ENCODE results near the gene COG4. TPM values are rescaled to one million over a fixed set of nuclear protein-coding genes. Genes with fewer than 3 reads are reported as not detected.

Gene COG4
- total and polyA plus RNA-seq, 2 experiments from 2014 or later, result 60.6 to 66.4 TPM

GRCh38 chr16:70433458-70434103 is 89.8 kb downstream of the COG4 start:
- Histone ChIP-seq H3K9me2 (ENCODE audit: insufficient read depth) (no peaks in the 10 kb centered on the region), H3K4me3 (no peak overlapping the region), H3K9me3 (ENCODE audit: low read depth) (no peaks in the 10 kb centered on the region), H3K27ac (peak overlapping the region; percentile 51), H3K4me2 (ENCODE audit: unreplicated experiment) (peak overlapping the region; percentile 33), H3K27me3 (replicated peaks; ENCODE audit: insufficient read depth) (no peaks in the 10 kb centered on the region), H2AFZ (no peak overlapping the region), H3K4me1 (ENCODE audit: insufficient read depth) (peaks cover 44% of the 10 kb centered on the region), H3K9ac (peak overlapping the region; percentile 21; the same call in 1 of the 2 replicates), H3K79me2 (ENCODE audit: insufficient read depth) (peaks cover 84% of the 10 kb centered on the region), H3F3A (ENCODE audit: insufficient read depth) (peaks cover 39% of the 10 kb centered on the region), H3K36me3 (ENCODE audit: low read depth) (no peaks in the 10 kb centered on the region), H4K20me1 (ENCODE audit: insufficient read depth) (no peaks in the 10 kb centered on the region; the same call in 1 of the 2 replicates)
- WGBS, 2 experiments (ENCODE audit: low coverage in 1 of 2, low lambda C conversion rate in 2 of 2, missing lambda C conversion rate in 2 of 2), result 10 to 19% methylated on average over 5 of the region's 5 CpGs
- DNase-seq, result peak; percentile 80
- TF ChIP-seq EZH2phosphoT487 (IDR thresholded peaks at IDR 0.05; ENCODE audit: insufficient read depth, low read depth) (no peak), EZH2 (IDR thresholded peaks at IDR 0.05; ENCODE audit: insufficient read depth, poor library complexity, severe bottlenecking) (no peak)
- in situ Hi-C loops (cut with MboI), result no loop called here

- H3K4me3 ChIP-seq, result no peak overlapping the region
- H3K27ac ChIP-seq, result peak overlapping the region; percentile 51
- H3K36me3 ChIP-seq (ENCODE audit: low read depth), result no peaks in the 10 kb centered on the region
- H2AFZ ChIP-seq, result no peak overlapping the region
- TF ChIP-seq EZH2 (IDR thresholded peaks at IDR 0.05; ENCODE audit: insufficient read depth, poor library complexity, severe bottlenecking) (no peak), EZH2phosphoT487 (IDR thresholded peaks at IDR 0.05; ENCODE audit: insufficient read depth, low read depth) (no peak)
- DNase-seq, result peak; percentile 32
- peak overlapping the region; percentile 21; the same call in 1 of the 2 replicates for H3K9ac ChIP-seq
- no peaks in the 10 kb centered on the region; the same call in 1 of the 2 replicates for H4K20me1 ChIP-seq (ENCODE audit: insufficient read depth)
- in situ Hi-C loops (cut with MboI), result no loop called here
- H3F3A ChIP-seq (ENCODE audit: insufficient read depth), result peaks cover 43% of the 10 kb centered on the region
- H3K9me2 ChIP-seq (ENCODE audit: insufficient read depth), result no peaks in the 10 kb centered on the region
- peaks cover 51% of the 10 kb centered on the region for H3K4me1 ChIP-seq (ENCODE audit: insufficient read depth)
- peak overlapping the region; percentile 33 for H3K4me2 ChIP-seq (ENCODE audit: unreplicated experiment)
- 46 to 52% methylated on average over 12 of the region's 12 CpGs for WGBS, 2 experiments (ENCODE audit: low coverage in 1 of 2, low lambda C conversion rate in 2 of 2, missing lambda C conversion rate in 2 of 2)
- no peaks in the 10 kb centered on the region for H3K27me3 ChIP-seq (replicated peaks; ENCODE audit: insufficient read depth)
- H3K9me3 ChIP-seq (ENCODE audit: low read depth), result no peaks in the 10 kb centered on the region
- peaks cover 88% of the 10 kb centered on the region for H3K79me2 ChIP-seq (ENCODE audit: insufficient read depth)
Measured at GRCh38 chr16:70432723-70433457, 90.5 kb downstream of the COG4 start.

GRCh38 chr16:70432356-70432722 is 91.0 kb downstream of the COG4 start:
- Histone ChIP-seq H3K27me3 (replicated peaks; ENCODE audit: insufficient read depth) (no peaks in the 10 kb centered on the region), H3K9ac (no peak overlapping the region; the same call in 1 of the 2 replicates), H4K20me1 (ENCODE audit: insufficient read depth) (no peaks in the 10 kb centered on the region; the same call in 1 of the 2 replicates), H3K4me1 (ENCODE audit: insufficient read depth) (peaks cover 51% of the 10 kb centered on the region), H3K79me2 (ENCODE audit: insufficient read depth) (peaks cover 88% of the 10 kb centered on the region), H3K36me3 (ENCODE audit: low read depth) (no peaks in the 10 kb centered on the region), H3K4me3 (no peak overlapping the region), H3K4me2 (ENCODE audit: unreplicated experiment) (no peak overlapping the region), H3K27ac (no peak overlapping the region), H2AFZ (no peak overlapping the region), H3K9me2 (ENCODE audit: insufficient read depth) (no peaks in the 10 kb centered on the region), H3F3A (ENCODE audit: insufficient read depth) (peaks cover 42% of the 10 kb centered on the region), H3K9me3 (ENCODE audit: low read depth) (no peaks in the 10 kb centered on the region)
- 61 to 66% methylated on average over 3 of the region's 3 CpGs for whole genome bisulfite sequencing, 2 experiments (ENCODE audit: low coverage in 1 of 2, low lambda C conversion rate in 2 of 2, missing lambda C conversion rate in 2 of 2)
- in situ Hi-C loops (cut with MboI), result no loop called here
- TF ChIP-seq EZH2phosphoT487 (IDR thresholded peaks at IDR 0.05; ENCODE audit: insufficient read depth, low read depth), result no peak
- no peak for TF ChIP-seq EZH2 (IDR thresholded peaks at IDR 0.05; ENCODE audit: insufficient read depth, poor library complexity, severe bottlenecking)
- no peak for DNase-seq

GRCh38 chr16:70430667-70431536 is 92.5 kb downstream of the COG4 start:
- Histone ChIP-seq H3K4me3 (no peak overlapping the region), H4K20me1 (ENCODE audit: insufficient read depth) (no peaks in the 10 kb centered on the region; the same call in 1 of the 2 replicates), H3K4me1 (ENCODE audit: insufficient read depth) (peaks cover 37% of the 10 kb centered on the region), H3K27ac (no peak overlapping the region), H3K9me3 (ENCODE audit: low read depth) (no peaks in the 10 kb centered on the region), H3K27me3 (replicated peaks; ENCODE audit: insufficient read depth) (no peaks in the 10 kb centered on the region), H2AFZ (no peak overlapping the region), H3K9ac (no peak overlapping the region), H3K4me2 (ENCODE audit: unreplicated experiment) (no peak overlapping the region), H3K9me2 (ENCODE audit: insufficient read depth) (no peaks in the 10 kb centered on the region), H3F3A (ENCODE audit: insufficient read depth) (peaks cover 34% of the 10 kb centered on the region), H3K36me3 (ENCODE audit: low read depth) (no peaks in the 10 kb centered on the region), H3K79me2 (ENCODE audit: insufficient read depth) (peaks cover 91% of the 10 kb centered on the region)
- TF ChIP-seq EZH2 (IDR thresholded peaks at IDR 0.05; ENCODE audit: insufficient read depth, poor library complexity, severe bottlenecking), result no peak
- TF ChIP-seq EZH2phosphoT487 (IDR thresholded peaks at IDR 0.05; ENCODE audit: insufficient read depth, low read depth), result no peak
- WGBS, 2 experiments (ENCODE audit: low coverage in 1 of 2, low lambda C conversion rate in 2 of 2, missing lambda C conversion rate in 2 of 2), result 70 to 72% methylated on average over 10 to 11 of the region's 11 CpGs
- DNase-seq, result peak; percentile 12
- in situ Hi-C loops (cut with MboI), result no loop called here

Small RNA genes lying within 50 kb of the gene (small RNA-seq; reads per million reads assigned to genes)
- gene RNU6-23P (ENCODE audit: low read depth, low replicate concordance), result not detected
- not detected for gene RPS27P26 (ENCODE audit: low read depth, low replicate concordance)
- gene SNORD111 (ENCODE audit: low read depth, low replicate concordance), result 9.6 reads per million, percentile 84 among the genes with 10 or more reads in this experiment
- gene SNORD111B (ENCODE audit: low read depth, low replicate concordance), result 14.6 reads per million, percentile 87 among the genes with 10 or more reads in this experiment

Other genes starting within 250 kb of the COG4 start
- gene AARS1, start 234.0 kb downstream of the COG4 start, total RNA-seq (2014; rRNA removed; shearing (Covaris generic)), result 160 and 179 TPM in 2 replicates
- gene AARS1, start 234.0 kb downstream of the COG4 start, polyA plus RNA-seq (2016; fragmentation: Nextera tagmentation; extraction: Ambion mirVana), result 130 and 138 TPM in 2 replicates
- 16.7 and 31.8 TPM in 2 replicates for gene DDX19B, start 224.4 kb downstream of the COG4 start, total RNA-seq (2014; rRNA removed; shearing (Covaris generic))
- gene DDX19B, start 224.4 kb downstream of the COG4 start, polyA plus RNA-seq (2016; fragmentation: Nextera tagmentation; extraction: Ambion mirVana), result 33.0 and 33.2 TPM in 2 replicates
- 43.3 and 43.9 TPM in 2 replicates for gene DDX19A, start 176.7 kb downstream of the COG4 start, total RNA-seq (2014; rRNA removed; shearing (Covaris generic))
- 36.0 and 36.9 TPM in 2 replicates for gene DDX19A, start 176.7 kb downstream of the COG4 start, polyA plus RNA-seq (2016; fragmentation: Nextera tagmentation; extraction: Ambion mirVana)
- gene ST3GAL2, start 84.5 kb downstream of the COG4 start, total RNA-seq (2014; rRNA removed; shearing (Covaris generic)), result 28.8 and 32.5 TPM in 2 replicates
- gene ST3GAL2, start 84.5 kb downstream of the COG4 start, polyA plus RNA-seq (2016; fragmentation: Nextera tagmentation; extraction: Ambion mirVana), result 10.8 and 13.3 TPM in 2 replicates
- 6.1 and 6.8 TPM in 2 replicates for gene FCSK, start 69.0 kb downstream of the COG4 start, total RNA-seq (2014; rRNA removed; shearing (Covaris generic))
- gene FCSK, start 69.0 kb downstream of the COG4 start, polyA plus RNA-seq (2016; fragmentation: Nextera tagmentation; extraction: Ambion mirVana), result 2.2 and 2.6 TPM in 2 replicates
- 69.3 and 166 TPM in 2 replicates for gene SF3B3, start 262 bp upstream of the COG4 start, total RNA-seq (2014; rRNA removed; shearing (Covaris generic))
- 185 TPM in 2 replicates for gene SF3B3, start 262 bp upstream of the COG4 start, polyA plus RNA-seq (2016; fragmentation: Nextera tagmentation; extraction: Ambion mirVana)
- 1.0 TPM in 1 of 2 replicates, not detected in the other for gene IL34, start 123.0 kb upstream of the COG4 start, total RNA-seq (2014; rRNA removed; shearing (Covaris generic))
- 0.15 TPM in 1 of 2 replicates, not detected in the other for gene IL34, start 123.0 kb upstream of the COG4 start, polyA plus RNA-seq (2016; fragmentation: Nextera tagmentation; extraction: Ambion mirVana)
- gene MTSS2, start 162.5 kb upstream of the COG4 start, total RNA-seq (2014; rRNA removed; shearing (Covaris generic)), result 13.2 and 23.7 TPM in 2 replicates
- 0.43 and 0.44 TPM in 2 replicates for gene MTSS2, start 162.5 kb upstream of the COG4 start, polyA plus RNA-seq (2016; fragmentation: Nextera tagmentation; extraction: Ambion mirVana)

Measured in GM23248 (cell line).